GM19239 (cell line): ENCODE data around the gene CDHR3.
"Not testable (repeated sequence)": the region's sequence is repeated elsewhere in the genome, so short reads cannot be mapped to it uniquely, and the experiment has no call there.

Experiments
- DNase-seq: peaks from one replicate; pipeline ENCODE4 v3.0.0; 2011; ENCODE audit warnings: low spot score; ENCODE audit not compliant: insufficient read length
- FAIRE-seq: peaks from 2 replicates; lab custom pipeline; 2011; peaks lifted over from hg19 to GRCh38; lab: Jason Lieb, UNC

CDHR3 gene

GRCh38 chr7:105955651-105956466 is 7.2 kb upstream of the CDHR3 start:
- FAIRE-seq, result not testable (repeated sequence)

DNA sequence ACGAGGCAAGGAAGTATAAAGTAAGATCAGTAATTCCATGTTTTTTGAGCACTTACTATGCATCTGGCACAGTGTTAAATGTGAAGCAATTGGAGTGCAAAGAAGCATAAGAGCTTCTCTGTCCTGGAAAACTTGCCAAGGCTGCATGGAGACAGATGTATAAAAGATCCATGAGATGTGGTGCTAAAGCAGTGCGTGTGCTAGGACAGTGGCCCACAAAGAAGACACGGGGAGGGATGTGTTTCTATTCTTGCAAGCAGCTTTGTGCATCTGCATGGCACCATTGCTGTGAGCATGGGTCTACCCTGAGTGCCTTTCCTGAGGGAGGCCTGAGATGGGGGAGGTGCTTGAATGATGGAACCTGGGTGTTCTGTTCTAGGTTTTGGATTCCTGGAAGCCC is 5.1 kb upstream of the CDHR3 start:
- no peak for DNase-seq
- no peak for FAIRE-seq

More at GRCh38 chr7:105955651-105956466, 7.2 kb upstream of the CDHR3 start:
- DNase-seq, result not testable (repeated sequence)

GRCh38 chr7:105962353-105962752 is 711 bp upstream of the CDHR3 start:
- FAIRE-seq, result no peak
- DNase-seq, result no peak

- DNase-seq, result no peak
- FAIRE-seq, result no peak
Measured at GRCh38 chr7:105971845-105972244, 8.8 kb downstream of the CDHR3 start.

DNA sequence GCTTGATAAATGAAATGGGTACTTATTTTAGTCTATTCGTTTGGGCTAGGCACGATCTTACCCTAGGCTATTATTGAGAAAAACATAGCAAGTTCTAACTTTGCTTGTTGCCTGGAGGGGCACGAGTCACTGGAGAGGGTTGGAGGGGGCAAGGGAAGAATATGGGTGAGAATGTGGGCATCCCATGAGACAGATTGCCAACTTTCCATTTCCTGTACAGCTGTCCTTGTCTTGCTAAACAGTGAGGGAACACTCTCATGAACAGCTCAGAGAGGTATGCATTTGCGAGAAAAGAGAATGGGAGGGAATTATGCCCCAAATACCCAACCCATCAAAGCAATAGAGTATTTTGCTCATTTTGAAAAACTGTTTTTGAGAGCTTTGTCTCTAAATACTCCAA is 9.2 kb downstream of the CDHR3 start:
- no peak for DNase-seq
- FAIRE-seq, result no peak

DNA sequence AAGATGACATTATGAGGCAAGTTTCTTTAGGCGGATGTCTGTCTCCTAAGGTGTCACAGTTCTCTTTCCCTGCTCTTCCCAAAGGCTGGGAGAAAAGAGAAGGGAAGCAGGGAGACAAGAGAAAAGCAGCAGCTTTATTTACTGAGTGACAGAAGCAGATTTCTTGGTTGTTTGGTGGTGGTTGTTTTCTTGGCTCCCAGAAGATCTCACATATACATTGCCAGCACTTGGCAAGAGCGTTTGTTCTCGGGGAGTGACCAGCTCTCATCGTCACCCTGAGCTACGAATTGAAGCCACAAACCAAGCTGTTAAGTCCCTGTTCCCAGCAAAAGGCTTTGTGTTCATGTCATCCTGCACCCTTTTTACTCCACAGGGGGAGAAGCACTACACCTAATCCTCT is 11.4 kb downstream of the CDHR3 start:
- FAIRE-seq (no peak), DNase-seq (no peak)

DNA sequence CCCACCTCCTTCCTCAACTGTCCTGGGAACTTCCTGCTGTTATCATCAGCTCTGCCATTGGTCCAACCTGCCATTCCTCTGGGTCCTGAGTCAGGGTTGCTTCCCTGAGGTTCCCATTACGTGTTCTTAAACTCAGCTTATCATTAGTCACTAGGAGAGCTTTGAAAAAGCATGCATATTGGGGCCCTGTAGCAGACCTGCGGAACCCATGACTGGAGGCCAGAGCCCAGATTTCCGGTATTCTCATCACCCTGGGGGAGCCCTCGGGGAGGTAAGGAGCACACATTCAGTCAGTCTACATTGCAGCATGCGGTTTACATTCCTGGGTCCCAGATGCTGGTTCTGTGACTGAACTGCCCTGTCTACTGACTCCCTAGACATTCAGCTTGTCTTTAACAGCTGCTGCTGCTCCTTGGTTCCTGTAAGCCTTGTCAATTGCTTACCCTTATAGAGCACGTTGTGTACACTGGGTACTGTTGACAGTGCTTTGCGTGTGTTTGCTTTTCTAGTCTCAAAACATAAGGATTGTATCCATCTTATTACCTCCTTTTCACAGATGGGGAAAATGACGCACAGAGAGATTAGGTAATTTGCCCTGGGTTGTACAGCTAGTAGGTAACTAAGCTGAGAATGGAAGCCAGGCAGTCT is 12.8 kb downstream of the CDHR3 start:
- DNase-seq (no peak), FAIRE-seq (no peak)

DNA sequence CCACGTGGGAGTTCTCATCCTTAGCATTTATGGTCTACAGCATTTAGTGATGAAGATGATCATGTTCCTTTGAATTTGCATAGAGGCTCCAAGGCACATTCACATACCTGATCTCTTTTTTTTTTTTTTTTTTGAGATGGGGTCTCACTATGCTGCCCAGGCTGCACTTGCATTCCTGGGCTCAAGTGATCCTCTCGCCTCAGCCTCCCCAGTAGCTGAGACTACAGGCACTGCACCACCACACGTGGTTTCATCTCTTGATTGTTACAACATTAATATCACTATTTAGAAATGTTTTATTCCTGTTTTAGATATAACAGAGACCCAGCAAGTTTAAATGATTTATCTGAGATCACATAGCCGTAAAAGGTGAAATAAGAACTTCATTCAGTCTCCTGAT is 13.8 kb downstream of the CDHR3 start:
- FAIRE-seq, result no peak
- no peak for DNase-seq

- no peak for DNase-seq
- FAIRE-seq, result no peak
Measured at GRCh38 chr7:105978035-105978434, 15.0 kb downstream of the CDHR3 start.

DNA sequence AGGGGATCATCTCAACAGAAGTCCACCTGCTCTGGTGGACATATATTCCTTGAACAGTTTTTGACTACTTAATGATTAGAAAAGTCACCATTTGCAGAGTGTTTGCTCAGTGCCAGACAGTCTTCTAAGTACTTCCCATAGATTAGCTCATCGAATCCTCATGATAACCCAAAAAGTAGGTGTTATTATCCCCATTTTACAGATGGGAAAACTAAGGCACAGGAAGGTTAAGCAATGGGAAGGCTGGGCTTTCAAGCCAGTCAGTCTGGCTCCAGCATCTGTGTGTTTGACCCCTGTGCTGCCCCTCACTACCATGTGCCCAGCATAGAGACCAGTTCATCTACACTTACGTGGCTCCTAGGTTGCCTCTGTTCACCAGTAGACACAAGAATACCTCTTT is 15.9 kb downstream of the CDHR3 start:
- FAIRE-seq (no peak), DNase-seq (no peak)

DNA sequence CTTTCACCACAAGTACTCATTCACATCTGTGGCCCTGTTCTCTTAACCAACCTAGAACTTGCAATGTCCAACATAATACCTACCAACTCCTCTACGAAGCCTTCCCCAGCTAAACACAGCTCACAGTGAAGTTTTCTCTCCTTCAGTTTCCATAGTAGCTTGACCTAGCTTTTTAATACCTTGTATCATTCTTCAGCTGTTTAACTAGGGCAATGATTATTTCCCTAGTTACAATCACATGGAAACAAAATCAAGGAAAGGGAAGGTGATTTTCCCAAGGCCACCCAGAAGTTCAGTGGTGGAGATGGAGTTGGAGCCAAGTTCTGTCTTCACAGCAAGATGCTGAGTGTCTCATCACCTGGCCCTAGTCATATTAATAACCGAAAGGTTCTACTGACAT is 16.3 kb downstream of the CDHR3 start:
- FAIRE-seq (no peak), DNase-seq (no peak)

DNA sequence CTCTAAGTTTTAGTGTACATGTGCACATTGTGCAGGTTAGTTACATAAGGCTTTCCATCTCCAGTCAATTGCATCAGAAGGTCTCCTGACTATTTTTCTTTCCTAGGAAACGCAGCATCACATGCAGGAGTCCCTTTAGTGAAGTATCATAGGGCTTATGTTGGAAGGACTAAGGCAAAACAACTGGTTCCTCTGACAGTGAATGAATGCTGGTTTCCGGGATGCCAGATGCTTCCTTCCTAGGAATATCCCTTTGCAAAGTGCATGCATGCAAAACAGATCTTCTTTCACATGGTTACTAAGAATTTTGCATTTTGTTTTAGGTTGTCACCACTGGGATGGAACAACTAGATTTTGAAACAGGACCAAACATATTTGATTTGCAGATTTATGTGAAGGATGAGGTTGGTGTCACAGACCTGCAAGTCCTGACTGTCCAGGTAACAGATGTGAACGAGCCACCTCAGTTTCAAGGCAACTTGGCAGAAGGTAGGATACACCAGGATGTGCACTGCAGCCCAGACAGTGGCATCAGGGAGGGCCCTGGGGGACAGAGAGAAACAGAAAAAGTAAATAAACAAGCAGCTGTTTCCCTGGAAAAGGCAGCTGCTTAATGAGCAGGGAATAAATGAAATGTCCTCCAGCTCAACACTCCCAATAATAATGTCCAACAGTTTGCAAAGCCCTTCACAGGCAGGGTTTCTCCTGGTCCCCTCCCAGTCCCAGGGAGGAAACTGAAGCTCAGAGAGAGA is 17.8 kb downstream of the CDHR3 start:
- FAIRE-seq, result no peak
- no peak for DNase-seq

GRCh38 chr7:105982388-105982787 is 19.3 kb downstream of the CDHR3 start:
- no peak for DNase-seq
- no peak for FAIRE-seq

DNA sequence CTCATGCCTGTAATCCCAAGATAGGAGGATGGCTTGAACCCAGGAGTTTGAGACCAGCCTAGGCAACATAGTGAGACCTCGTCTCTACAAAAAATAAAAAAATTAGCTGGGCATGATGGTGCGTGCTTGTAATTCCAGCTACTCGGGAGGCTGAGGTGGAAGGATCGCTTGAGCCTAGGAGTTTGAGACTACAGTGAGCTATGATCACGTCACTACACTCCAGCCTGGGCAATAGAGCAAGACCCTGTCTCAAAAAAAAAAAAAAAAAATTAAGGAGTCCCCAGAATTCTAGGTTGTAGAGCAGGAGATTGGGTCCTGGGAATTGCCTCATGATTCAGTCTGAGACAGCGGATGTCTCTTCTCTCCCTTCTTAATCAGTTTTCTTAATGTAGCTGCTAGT is 21.7 kb downstream of the CDHR3 start:
- FAIRE-seq, DNase-seq: not testable (repeated sequence)

GRCh38 chr7:105985229-105985628 is 22.2 kb downstream of the CDHR3 start:
- FAIRE-seq, result no peak

GRCh38 chr7:105985672-105986215 is 22.7 kb downstream of the CDHR3 start:
- no peak for DNase-seq
- no peak for FAIRE-seq

More at GRCh38 chr7:105985229-105985628, 22.2 kb downstream of the CDHR3 start:
- no peak for DNase-seq

DNA sequence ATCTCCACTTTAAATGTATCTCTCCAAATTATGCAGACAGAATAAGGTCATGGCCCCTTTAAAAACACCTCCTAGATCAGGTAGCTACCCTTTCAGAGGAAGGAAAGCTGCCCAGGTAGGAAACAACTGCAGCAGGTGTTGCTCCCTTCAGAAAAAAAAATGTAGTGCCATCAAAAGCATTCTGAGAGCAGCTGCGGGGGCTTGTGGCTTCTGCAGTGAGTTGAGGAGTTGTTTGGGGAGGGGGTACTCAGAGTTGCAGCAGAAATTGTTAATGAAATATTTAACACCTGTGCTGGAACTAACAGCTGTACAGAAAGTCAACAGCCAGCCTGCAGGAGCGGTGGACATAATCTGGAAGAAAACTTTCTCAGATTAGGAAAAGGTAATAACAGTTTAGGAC is 24.0 kb downstream of the CDHR3 start:
- no peak for FAIRE-seq

GRCh38 chr7:105988276-105988675 is 25.2 kb downstream of the CDHR3 start:
- FAIRE-seq (no peak), DNase-seq (no peak)

More for the DNA sequence above, 24.0 kb downstream of the CDHR3 start:
- no peak for DNase-seq

GRCh38 chr7:105989191-105989590 is 26.1 kb downstream of the CDHR3 start:
- FAIRE-seq (no peak), DNase-seq (no peak)

GRCh38 chr7:105989686-105990085 is 26.6 kb downstream of the CDHR3 start:
- no peak for DNase-seq
- no peak for FAIRE-seq

- DNase-seq (no peak), FAIRE-seq (no peak)
Measured at GRCh38 chr7:105990141-105990540, 27.1 kb downstream of the CDHR3 start.
